ENCODE data around the gene CACNG4. TPM values are rescaled to one million over a fixed set of nuclear protein-coding genes. Genes with fewer than 3 reads are reported as not detected.

CACNG4 gene
- total RNA-seq, 1 experiment from 2014 or later = 40.3 TPM

DNA sequence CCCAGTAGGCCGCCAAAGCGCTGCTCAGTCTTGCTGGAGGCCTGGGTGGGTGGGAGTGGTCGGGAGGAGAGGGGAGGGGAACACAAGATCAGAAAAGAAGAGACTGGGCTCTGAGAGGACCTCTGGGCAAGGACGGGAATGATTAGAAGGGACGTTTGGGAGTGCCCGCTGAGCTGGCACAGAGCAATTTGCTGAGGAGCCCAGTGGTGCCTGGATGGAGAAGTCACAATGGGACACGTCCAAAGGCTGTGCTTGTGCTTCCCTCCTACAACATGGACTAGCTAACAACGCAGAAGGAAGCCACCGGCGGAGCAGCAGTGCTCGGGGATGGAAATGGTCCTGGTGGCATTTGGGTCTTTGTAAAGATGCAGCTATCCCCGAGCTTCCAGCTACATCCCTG, 45.6 kb upstream of the CACNG4 start:
- TF ChIP-seq SIN3A (IDR thresholded peaks at IDR 0.05; ENCODE audit: borderline replicate concordance, insufficient read depth, low read depth, low read length) (no peak), TCF7L2 (IDR thresholded peaks at IDR 0.05; ENCODE audit: low read depth, low read length) (no peak), POLR2AphosphoS5 (IDR thresholded peaks at IDR 0.05; ENCODE audit: low read depth, low read length) (no peak)
- TF ChIP-seq, protein P1, sequence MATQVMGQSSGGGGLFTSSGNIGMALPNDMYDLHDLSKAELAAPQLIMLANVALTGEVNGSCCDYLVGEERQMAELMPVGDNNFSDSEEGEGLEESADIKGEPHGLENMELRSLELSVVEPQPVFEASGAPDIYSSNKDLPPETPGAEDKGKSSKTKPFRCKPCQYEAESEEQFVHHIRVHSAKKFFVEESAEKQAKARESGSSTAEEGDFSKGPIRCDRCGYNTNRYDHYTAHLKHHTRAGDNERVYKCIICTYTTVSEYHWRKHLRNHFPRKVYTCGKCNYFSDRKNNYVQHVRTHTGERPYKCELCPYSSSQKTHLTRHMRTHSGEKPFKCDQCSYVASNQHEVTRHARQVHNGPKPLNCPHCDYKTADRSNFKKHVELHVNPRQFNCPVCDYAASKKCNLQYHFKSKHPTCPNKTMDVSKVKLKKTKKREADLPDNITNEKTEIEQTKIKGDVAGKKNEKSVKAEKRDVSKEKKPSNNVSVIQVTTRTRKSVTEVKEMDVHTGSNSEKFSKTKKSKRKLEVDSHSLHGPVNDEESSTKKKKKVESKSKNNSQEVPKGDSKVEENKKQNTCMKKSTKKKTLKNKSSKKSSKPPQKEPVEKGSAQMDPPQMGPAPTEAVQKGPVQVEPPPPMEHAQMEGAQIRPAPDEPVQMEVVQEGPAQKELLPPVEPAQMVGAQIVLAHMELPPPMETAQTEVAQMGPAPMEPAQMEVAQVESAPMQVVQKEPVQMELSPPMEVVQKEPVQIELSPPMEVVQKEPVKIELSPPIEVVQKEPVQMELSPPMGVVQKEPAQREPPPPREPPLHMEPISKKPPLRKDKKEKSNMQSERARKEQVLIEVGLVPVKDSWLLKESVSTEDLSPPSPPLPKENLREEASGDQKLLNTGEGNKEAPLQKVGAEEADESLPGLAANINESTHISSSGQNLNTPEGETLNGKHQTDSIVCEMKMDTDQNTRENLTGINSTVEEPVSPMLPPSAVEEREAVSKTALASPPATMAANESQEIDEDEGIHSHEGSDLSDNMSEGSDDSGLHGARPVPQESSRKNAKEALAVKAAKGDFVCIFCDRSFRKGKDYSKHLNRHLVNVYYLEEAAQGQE (IDR thresholded peaks at IDR 0.05; ENCODE audit: insufficient read depth in 1 of 2, low read depth in 2 of 2, low read length in 1 of 2) = no peak
- TF ChIP-seq, protein P2, sequence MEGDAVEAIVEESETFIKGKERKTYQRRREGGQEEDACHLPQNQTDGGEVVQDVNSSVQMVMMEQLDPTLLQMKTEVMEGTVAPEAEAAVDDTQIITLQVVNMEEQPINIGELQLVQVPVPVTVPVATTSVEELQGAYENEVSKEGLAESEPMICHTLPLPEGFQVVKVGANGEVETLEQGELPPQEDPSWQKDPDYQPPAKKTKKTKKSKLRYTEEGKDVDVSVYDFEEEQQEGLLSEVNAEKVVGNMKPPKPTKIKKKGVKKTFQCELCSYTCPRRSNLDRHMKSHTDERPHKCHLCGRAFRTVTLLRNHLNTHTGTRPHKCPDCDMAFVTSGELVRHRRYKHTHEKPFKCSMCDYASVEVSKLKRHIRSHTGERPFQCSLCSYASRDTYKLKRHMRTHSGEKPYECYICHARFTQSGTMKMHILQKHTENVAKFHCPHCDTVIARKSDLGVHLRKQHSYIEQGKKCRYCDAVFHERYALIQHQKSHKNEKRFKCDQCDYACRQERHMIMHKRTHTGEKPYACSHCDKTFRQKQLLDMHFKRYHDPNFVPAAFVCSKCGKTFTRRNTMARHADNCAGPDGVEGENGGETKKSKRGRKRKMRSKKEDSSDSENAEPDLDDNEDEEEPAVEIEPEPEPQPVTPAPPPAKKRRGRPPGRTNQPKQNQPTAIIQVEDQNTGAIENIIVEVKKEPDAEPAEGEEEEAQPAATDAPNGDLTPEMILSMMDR (IDR thresholded peaks at IDR 0.05) = no peak
- ATAC-seq = no peak
- intact Hi-C loops (cut with micrococcal nuclease; ENCODE audit: unreplicated experiment) = no loop called here
- no peaks in the 10 kb centered on the region for H3K9me3 ChIP-seq (ENCODE audit: control insufficient read depth, insufficient read depth, low read depth, low read length)
- H3K36me3 ChIP-seq (ENCODE audit: control insufficient read depth, insufficient read depth, low read length) = no peaks in the 10 kb centered on the region
- no peaks in the 10 kb centered on the region for H3K27me3 ChIP-seq (ENCODE audit: control insufficient read depth, insufficient read depth, low read length)
- ChIA-PET POLR2A (no interaction called here), CTCF (no interaction called here)
- BruUV-seq (replicated peaks) = no TSS peak
- in situ Hi-C loops (cut with HindIII; ENCODE audit: low pct_unique_long_range_greater_than_20kb, low sequenced_read_pairs) = no loop called here
- no peaks in the 10 kb centered on the region for H3K4me1 ChIP-seq (ENCODE audit: control insufficient read depth, insufficient read depth, low read length)
- no peak overlapping the region for H3K4me3 ChIP-seq (ENCODE audit: low read depth in 2 of 2, low read length in 2 of 2)
- no peak overlapping the region for H3K27ac ChIP-seq (ENCODE audit: low read length)
- DNase-seq (ENCODE audit: low read depth, low spot score) = no peak

DNA sequence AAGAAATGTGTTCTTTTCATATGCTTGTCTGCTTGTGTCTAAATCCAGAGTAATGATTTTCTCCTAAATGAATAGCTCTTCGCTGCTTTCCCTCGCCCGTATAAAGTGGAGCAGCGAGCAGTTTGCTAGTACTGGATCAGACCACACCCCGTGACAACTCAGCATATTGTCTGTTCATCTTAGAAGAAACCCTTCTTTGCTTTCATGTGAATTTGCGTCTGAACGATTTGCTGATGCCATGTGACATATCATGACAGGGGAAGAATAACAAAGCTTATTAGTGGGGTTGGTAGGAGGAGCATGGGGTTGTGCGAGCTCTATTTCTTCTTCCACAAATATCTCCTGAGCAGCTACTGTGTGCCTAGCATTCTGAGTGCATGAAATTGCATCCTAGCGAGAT, 44.1 kb upstream of the CACNG4 start:
- ATAC-seq (no peak), DNase-seq (ENCODE audit: low read depth, low spot score) (no peak)
- Histone ChIP-seq H3K36me3 (ENCODE audit: control insufficient read depth, insufficient read depth, low read length) (no peaks in the 10 kb centered on the region), H3K4me3 (ENCODE audit: low read depth in 2 of 2, low read length in 2 of 2) (no peak overlapping the region), H3K4me1 (ENCODE audit: control insufficient read depth, insufficient read depth, low read length) (no peaks in the 10 kb centered on the region), H3K27ac (ENCODE audit: low read length) (no peak overlapping the region), H3K27me3 (ENCODE audit: control insufficient read depth, insufficient read depth, low read length) (no peaks in the 10 kb centered on the region), H3K9me3 (ENCODE audit: control insufficient read depth, insufficient read depth, low read depth, low read length) (no peaks in the 10 kb centered on the region)
- intact Hi-C loops (cut with micrococcal nuclease; ENCODE audit: unreplicated experiment) = no loop called here
- CTCF ChIA-PET = interaction anchor here (0.6 kb wide), 1 partner anchor 1017 kb away, joined by 3 read pairs; no protein-coding TSS in a partner anchor
- TF ChIP-seq POLR2AphosphoS5 (IDR thresholded peaks at IDR 0.05; ENCODE audit: low read depth, low read length) = no peak
- no peak for TF ChIP-seq TCF7L2 (IDR thresholded peaks at IDR 0.05; ENCODE audit: low read depth, low read length)
- TF ChIP-seq, protein P1 (IDR thresholded peaks at IDR 0.05; ENCODE audit: insufficient read depth in 1 of 2, low read depth in 2 of 2, low read length in 1 of 2) = no peak
- TF ChIP-seq, protein P2 (IDR thresholded peaks at IDR 0.05) = no peak
- TF ChIP-seq SIN3A (IDR thresholded peaks at IDR 0.05; ENCODE audit: borderline replicate concordance, insufficient read depth, low read depth, low read length) = no peak
- BruUV-seq (replicated peaks) = no TSS peak
- POLR2A ChIA-PET = no interaction called here
- in situ Hi-C loops (cut with HindIII; ENCODE audit: low pct_unique_long_range_greater_than_20kb, low sequenced_read_pairs) = no loop called here

All from Panc1 (cell line).